H9 (cell line): Measurements from ENCODE around the gene TMEM181. TPM values are rescaled to one million over a fixed set of nuclear protein-coding genes. Genes with fewer than 3 reads are reported as not detected.
A peak's percentile ranks its signal among the peaks of the same experiment; 100 is the strongest.

Experiments
- DNase-seq: peaks from one replicate; pipeline ENCODE4 v3.0.0-alpha.2; 2017
- H2AFZ ChIP-seq: one replicate; pipeline ENCODE4 v1.6.1; 2013; ENCODE audit warnings: mild to moderate bottlenecking, low read length, control low read depth, moderate library complexity
- H2AK5ac ChIP-seq: 2 replicates; pipeline ENCODE4 v1.6.1; 2013; ENCODE audit warnings: low read length, control low read depth, mixed read lengths; ENCODE audit not compliant: insufficient read length
- H2BK120ac ChIP-seq: one replicate; pipeline ENCODE4 v1.6.1; 2013; ENCODE audit warnings: low read depth, mild to moderate bottlenecking, low read length, control low read depth, inconsistent platforms; ENCODE audit not compliant: poor library complexity, severe bottlenecking
- H2BK12ac ChIP-seq: 2 replicates; pipeline ENCODE4 v1.6.1; 2013; ENCODE audit warnings: low read length, control low read depth, mixed read lengths, low read depth; ENCODE audit not compliant: insufficient read length
- H2BK15ac ChIP-seq: 2 replicates; pipeline ENCODE4 v1.6.1; 2013; ENCODE audit warnings: low read depth, low read length, control low read depth
- H2BK20ac ChIP-seq: one replicate; pipeline ENCODE4 v1.6.1; 2013; ENCODE audit warnings: low read depth, mild to moderate bottlenecking, low read length, control low read depth, inconsistent platforms; ENCODE audit not compliant: poor library complexity, severe bottlenecking
- H2BK5ac ChIP-seq: 2 replicates; pipeline ENCODE4 v1.6.1; 2013; ENCODE audit warnings: low read length, control low read depth, mixed read lengths; ENCODE audit not compliant: insufficient read length
- H3K14ac ChIP-seq: 2 replicates; pipeline ENCODE4 v1.6.1; 2013; ENCODE audit warnings: low read length, control low read depth; ENCODE audit not compliant: insufficient read depth
- H3K18ac ChIP-seq: 2 replicates; pipeline ENCODE4 v1.6.1; 2013; ENCODE audit warnings: low read depth, mild to moderate bottlenecking, mixed read lengths, low read length, control low read depth; ENCODE audit not compliant: insufficient read length
- H3K23ac ChIP-seq: 2 replicates; pipeline ENCODE4 v1.6.1; 2013; ENCODE audit warnings: low read length, control low read depth, mixed read lengths, low read depth; ENCODE audit not compliant: insufficient read length
- H3K23me2 ChIP-seq: 2 replicates; pipeline ENCODE4 v1.6.1; 2013; ENCODE audit warnings: low read depth, mild to moderate bottlenecking, mixed read lengths, low read length, control low read depth; ENCODE audit not compliant: insufficient read length, poor library complexity, severe bottlenecking
- H3K27ac ChIP-seq: 2 replicates; pipeline ENCODE4 v1.5.1; 2013; ENCODE audit warnings: low read length, control low read depth, mixed read lengths, low read depth; ENCODE audit not compliant: insufficient read length
- H3K27me3 ChIP-seq: 2 replicates; pipeline ENCODE4 v1.6.1; 2013; ENCODE audit warnings: low read length, control low read depth, inconsistent platforms; ENCODE audit not compliant: insufficient read depth
- H3K4ac ChIP-seq: 2 replicates; pipeline ENCODE4 v1.6.1; 2013; ENCODE audit warnings: low read depth, mild to moderate bottlenecking, control low read depth, inconsistent platforms, low read length, moderate library complexity
- H3K4me1 ChIP-seq: 2 replicates; pipeline ENCODE4 v1.6.1; 2013; ENCODE audit warnings: low read length, control low read depth, inconsistent platforms; ENCODE audit not compliant: insufficient read depth
- H3K4me2 ChIP-seq: 2 replicates; pipeline ENCODE4 v1.6.1; 2013; ENCODE audit warnings: low read length, control low read depth, mixed read lengths; ENCODE audit not compliant: insufficient read length, insufficient read depth
- H3K56ac ChIP-seq: 2 replicates; pipeline ENCODE4 v1.6.1; 2013; ENCODE audit warnings: low read depth, mild to moderate bottlenecking, mixed read lengths, low read length, control low read depth; ENCODE audit not compliant: insufficient read length
- H3K79me1 ChIP-seq: 2 replicates; pipeline ENCODE4 v1.6.1; 2013; ENCODE audit warnings: low read depth, mild to moderate bottlenecking, moderate library complexity, low read length, control low read depth, inconsistent platforms; ENCODE audit not compliant: insufficient read depth, poor library complexity, severe bottlenecking
- H3K79me2 ChIP-seq: 2 replicates; pipeline ENCODE4 v1.6.1; 2013; ENCODE audit warnings: low read length, control low read depth, inconsistent platforms; ENCODE audit not compliant: insufficient read depth
- H3K9ac ChIP-seq: 2 replicates; pipeline ENCODE4 v1.6.1; 2013; ENCODE audit warnings: low read length, control low read depth, mixed read lengths; ENCODE audit not compliant: insufficient read length; ENCODE audit errors: extremely low read depth
- H3K9me3 ChIP-seq: one replicate; pipeline ENCODE4 v1.6.1; 2013; ENCODE audit warnings: low read depth, low read length, inconsistent platforms; ENCODE audit not compliant: control insufficient read depth
- H3T11ph ChIP-seq: one replicate; pipeline ENCODE4 v1.6.1; 2013; ENCODE audit warnings: mild to moderate bottlenecking, low read length, control low read depth, inconsistent platforms
- H4K20me1 ChIP-seq: one replicate; pipeline ENCODE4 v1.6.1; 2013; ENCODE audit not compliant: control insufficient read depth, insufficient read length, insufficient read depth
- H4K5ac ChIP-seq: 2 replicates; pipeline ENCODE4 v1.6.1; 2013; ENCODE audit warnings: low read depth, mild to moderate bottlenecking, mixed read lengths, low read length, control low read depth; ENCODE audit not compliant: insufficient read length
- H4K8ac ChIP-seq: replicated peaks from 2 replicates; pipeline ENCODE4 v1.6.1; 2013; ENCODE audit warnings: low read length, control low read depth, mixed read lengths, low read depth; ENCODE audit not compliant: insufficient read length
- H4K91ac ChIP-seq: 2 replicates; pipeline ENCODE4 v1.6.1; 2013; ENCODE audit warnings: low read depth, mild to moderate bottlenecking, moderate library complexity, mixed read lengths, low read length, control low read depth; ENCODE audit not compliant: insufficient read length
- H3K27ac Mint-ChIP-seq, 3 experiments: 2 replicates in 2 of 3; 3 replicates in 1 of 3; pipeline ENCODE4 v1.8.0; 2020 to 2021; ENCODE audit warnings: mixed read lengths in 3 of 3, mild to moderate bottlenecking in 1 of 3, moderate library complexity in 1 of 3
- H3K27me3 Mint-ChIP-seq: 2 replicates; pipeline ENCODE4 v1.8.0; 2021; ENCODE audit warnings: low read depth, mild to moderate bottlenecking, moderate library complexity, mixed read lengths
- H3K36me3 Mint-ChIP-seq, 3 experiments: 2 replicates in 2 of 3; 3 replicates in 1 of 3; pipeline ENCODE4 v1.8.0; 2020 to 2021; ENCODE audit warnings: low read depth in 3 of 3, mixed read lengths in 3 of 3; ENCODE audit not compliant: insufficient read depth in 1 of 3
- H3K4me1 Mint-ChIP-seq, 2 experiments: 2 replicates each; pipeline ENCODE4 v1.8.0; 2020; ENCODE audit warnings: mixed read lengths in 2 of 2
- H3K4me3 Mint-ChIP-seq, 2 experiments: 2 replicates in 1 of 2; 3 replicates in 1 of 2; pipeline ENCODE4 v1.8.0; 2020 to 2021; ENCODE audit warnings: mild to moderate bottlenecking in 2 of 2, mixed read lengths in 2 of 2, moderate library complexity in 1 of 2
- H3K9me3 Mint-ChIP-seq, 2 experiments: 2 replicates in 1 of 2; 3 replicates in 1 of 2; pipeline ENCODE4 v1.8.0; 2020; ENCODE audit warnings: mild to moderate bottlenecking in 2 of 2, mixed read lengths in 2 of 2, moderate library complexity in 1 of 2
- WGBS: extraction: QIAGEN DNeasy Blood & Tissue Kit; methylation state at CpG from one replicate; pipeline ENCODE4 v1.1.7; 2013; ENCODE audit warnings: missing lambda C conversion rate, low lambda C conversion rate, mixed read lengths; ENCODE audit not compliant: insufficient read length; ENCODE audit errors: extremely low coverage; 5-methylcytosine and 5-hydroxymethylcytosine counted together
- total RNA-seq: library from RNA; stranded (reverse); gene quantifications from 2 replicates; pipeline ENCODE4 v1.2.1, GENCODE V29; 2021
- TF ChIP-seq, protein P1 (sequence below): fragments of 200-600 bp; sonication (generic); conservative IDR thresholded peaks from 3 replicates; pipeline ENCODE4 v1.8.0; 2021; ENCODE audit warnings: antibody characterized with exemption, mild to moderate bottlenecking

The TMEM181 gene
- total RNA-seq, 1 experiment from 2014 or later = 24.4 TPM

DNA sequence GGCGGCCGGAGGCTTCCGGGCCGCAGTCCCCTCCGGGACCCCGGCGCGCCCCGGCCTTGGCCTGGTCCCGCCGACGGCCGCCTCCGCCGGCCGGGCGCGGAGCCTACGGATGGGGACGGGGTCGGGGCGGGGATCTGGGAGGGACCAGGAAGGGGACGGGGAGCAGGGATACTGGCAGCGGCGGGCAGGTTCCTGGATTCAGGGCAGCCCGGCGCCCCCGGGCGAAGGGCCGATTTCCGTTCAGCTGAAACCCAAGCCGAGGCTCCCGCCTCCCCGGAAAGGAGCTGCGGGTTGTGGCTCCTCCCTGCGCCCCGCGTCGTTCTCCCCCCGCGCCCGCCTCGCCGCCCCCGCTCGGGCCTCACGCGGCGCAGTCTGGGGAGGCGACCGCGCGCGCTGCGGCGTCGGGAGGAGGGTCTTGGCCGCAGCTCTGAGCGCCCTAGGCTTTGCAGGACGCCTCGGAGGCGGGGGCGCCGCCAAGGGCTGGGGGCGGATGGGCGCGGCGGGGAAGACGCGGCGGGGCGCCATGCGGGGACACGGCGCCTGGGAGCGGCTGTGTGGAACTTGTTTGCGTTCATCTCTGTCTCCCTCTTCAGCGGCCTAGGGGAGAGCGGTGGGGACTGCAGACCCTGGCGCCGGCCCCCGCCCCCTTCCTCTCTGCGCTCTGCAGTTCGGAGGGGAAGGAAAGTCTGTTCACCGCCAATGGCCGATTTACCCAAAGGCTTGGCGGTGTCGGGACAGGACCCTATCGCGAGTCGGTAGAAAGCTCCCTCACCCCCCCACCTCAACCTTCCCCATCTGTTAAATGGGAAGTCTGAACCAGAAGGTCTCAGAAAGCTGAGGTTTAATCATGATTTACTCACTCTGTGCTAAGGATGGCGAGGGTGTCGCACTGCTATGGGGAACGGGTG is 22.7 kb upstream of the TMEM181 start:
- Histone ChIP-seq H3K4ac (no peak overlapping the region), H3K79me2 (no peaks in the 10 kb centered on the region), H3K9ac (peak overlapping the region; percentile 8), H4K5ac (no peak overlapping the region), H3K23ac (no peak overlapping the region), H2AFZ (no peak overlapping the region), H4K8ac (no peak overlapping the region), H2AK5ac (no peak overlapping the region), H2BK12ac (no peak overlapping the region), H3K56ac (no peak overlapping the region), H3K18ac (peak overlapping the region; percentile 81), H3K27me3 (no peaks in the 10 kb centered on the region), H3T11ph (no peak overlapping the region), H3K27ac (no peak overlapping the region), H3K23me2 (peaks cover 6% of the 10 kb centered on the region), H4K20me1 (no peaks in the 10 kb centered on the region), H2BK15ac (no peak overlapping the region), H3K4me1 (no peaks in the 10 kb centered on the region), H2BK120ac (no peak overlapping the region), H2BK5ac (no peak overlapping the region), H2BK20ac (no peak overlapping the region), H3K9me3 (no peaks in the 10 kb centered on the region), H4K91ac (no peak overlapping the region), H3K14ac (peak overlapping the region; percentile 95), H3K79me1 (no peaks in the 10 kb centered on the region), H3K4me2 (peak overlapping the region; percentile 69)
- peaks cover 0 to 20% (median 3%) of the 10 kb centered on the region in 3 experiments; a peak in 2 of 7 replicates for H3K36me3 Mint-ChIP-seq
- peaks cover 16% of the 10 kb centered on the region for H3K27me3 Mint-ChIP-seq
- TF ChIP-seq, protein P1, sequence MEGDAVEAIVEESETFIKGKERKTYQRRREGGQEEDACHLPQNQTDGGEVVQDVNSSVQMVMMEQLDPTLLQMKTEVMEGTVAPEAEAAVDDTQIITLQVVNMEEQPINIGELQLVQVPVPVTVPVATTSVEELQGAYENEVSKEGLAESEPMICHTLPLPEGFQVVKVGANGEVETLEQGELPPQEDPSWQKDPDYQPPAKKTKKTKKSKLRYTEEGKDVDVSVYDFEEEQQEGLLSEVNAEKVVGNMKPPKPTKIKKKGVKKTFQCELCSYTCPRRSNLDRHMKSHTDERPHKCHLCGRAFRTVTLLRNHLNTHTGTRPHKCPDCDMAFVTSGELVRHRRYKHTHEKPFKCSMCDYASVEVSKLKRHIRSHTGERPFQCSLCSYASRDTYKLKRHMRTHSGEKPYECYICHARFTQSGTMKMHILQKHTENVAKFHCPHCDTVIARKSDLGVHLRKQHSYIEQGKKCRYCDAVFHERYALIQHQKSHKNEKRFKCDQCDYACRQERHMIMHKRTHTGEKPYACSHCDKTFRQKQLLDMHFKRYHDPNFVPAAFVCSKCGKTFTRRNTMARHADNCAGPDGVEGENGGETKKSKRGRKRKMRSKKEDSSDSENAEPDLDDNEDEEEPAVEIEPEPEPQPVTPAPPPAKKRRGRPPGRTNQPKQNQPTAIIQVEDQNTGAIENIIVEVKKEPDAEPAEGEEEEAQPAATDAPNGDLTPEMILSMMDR = peak; percentile 15; the same call in 2 of the 3 replicates
- peaks cover 11 to 18% of the 10 kb centered on the region in 2 experiments for H3K4me1 Mint-ChIP-seq
- H3K27ac Mint-ChIP-seq = no peak overlapping the region; a peak in 1 of 7 replicates
- no CpG with 5 or more reads among the region's 94 CpGs for WGBS
- H3K4me3 Mint-ChIP-seq = peak overlapping the region; percentile 75 to 86
- no peaks in the 10 kb centered on the region for H3K9me3 Mint-ChIP-seq
- DNase-seq = peak; percentile 79
